ENCODE results near the gene CREBBP.

GRCh38 chr16:3812469-3813172 is 67.9 kb downstream of the CREBBP start:
- TF ChIP-seq POLR2A (IDR thresholded peaks at IDR 0.05; ENCODE audit: low read length) (no peak), CTCF (IDR thresholded peaks at IDR 0.05) (no peak), ESRRA (IDR thresholded peaks at IDR 0.05; ENCODE audit: borderline replicate concordance, low read length) (no peak), NPAS2 (CRISPR knock-in tag; IDR thresholded peaks at IDR 0.05; ENCODE audit: borderline replicate concordance) (no peak), TFCP2L1 (CRISPR knock-in tag; IDR thresholded peaks at IDR 0.05) (no peak), HEYL (CRISPR knock-in tag; IDR thresholded peaks at IDR 0.05) (no peak), REST (IDR thresholded peaks at IDR 0.05) (no peak), NFE2L2 (conservative IDR thresholded peaks at IDR 0.05; ENCODE audit: low read length) (no peak), CHD4 (IDR thresholded peaks at IDR 0.05; ENCODE audit: borderline replicate concordance) (no peak), ZFP36 (IDR thresholded peaks at IDR 0.05; ENCODE audit: borderline replicate concordance, partially characterized antibody) (no peak)

Measured in A549 (cell line).